ENCODE measurements around the gene LCP1. TPM values are rescaled to one million over a fixed set of nuclear protein-coding genes. Genes with fewer than 3 reads are reported as not detected.
"Not testable (repeated sequence)": the region's sequence is repeated elsewhere in the genome, so short reads cannot be mapped to it uniquely, and the experiment has no call there.

Gene LCP1, protein sequence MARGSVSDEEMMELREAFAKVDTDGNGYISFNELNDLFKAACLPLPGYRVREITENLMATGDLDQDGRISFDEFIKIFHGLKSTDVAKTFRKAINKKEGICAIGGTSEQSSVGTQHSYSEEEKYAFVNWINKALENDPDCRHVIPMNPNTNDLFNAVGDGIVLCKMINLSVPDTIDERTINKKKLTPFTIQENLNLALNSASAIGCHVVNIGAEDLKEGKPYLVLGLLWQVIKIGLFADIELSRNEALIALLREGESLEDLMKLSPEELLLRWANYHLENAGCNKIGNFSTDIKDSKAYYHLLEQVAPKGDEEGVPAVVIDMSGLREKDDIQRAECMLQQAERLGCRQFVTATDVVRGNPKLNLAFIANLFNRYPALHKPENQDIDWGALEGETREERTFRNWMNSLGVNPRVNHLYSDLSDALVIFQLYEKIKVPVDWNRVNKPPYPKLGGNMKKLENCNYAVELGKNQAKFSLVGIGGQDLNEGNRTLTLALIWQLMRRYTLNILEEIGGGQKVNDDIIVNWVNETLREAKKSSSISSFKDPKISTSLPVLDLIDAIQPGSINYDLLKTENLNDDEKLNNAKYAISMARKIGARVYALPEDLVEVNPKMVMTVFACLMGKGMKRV
- 516 TPM for total RNA-seq
- polyA plus RNA-seq, result 1,000 to 10,000 TPM in 3 of 4 donors, 100 to 1,000 TPM in 1; 831 to 1,155 (median 1,047) TPM

DNA sequence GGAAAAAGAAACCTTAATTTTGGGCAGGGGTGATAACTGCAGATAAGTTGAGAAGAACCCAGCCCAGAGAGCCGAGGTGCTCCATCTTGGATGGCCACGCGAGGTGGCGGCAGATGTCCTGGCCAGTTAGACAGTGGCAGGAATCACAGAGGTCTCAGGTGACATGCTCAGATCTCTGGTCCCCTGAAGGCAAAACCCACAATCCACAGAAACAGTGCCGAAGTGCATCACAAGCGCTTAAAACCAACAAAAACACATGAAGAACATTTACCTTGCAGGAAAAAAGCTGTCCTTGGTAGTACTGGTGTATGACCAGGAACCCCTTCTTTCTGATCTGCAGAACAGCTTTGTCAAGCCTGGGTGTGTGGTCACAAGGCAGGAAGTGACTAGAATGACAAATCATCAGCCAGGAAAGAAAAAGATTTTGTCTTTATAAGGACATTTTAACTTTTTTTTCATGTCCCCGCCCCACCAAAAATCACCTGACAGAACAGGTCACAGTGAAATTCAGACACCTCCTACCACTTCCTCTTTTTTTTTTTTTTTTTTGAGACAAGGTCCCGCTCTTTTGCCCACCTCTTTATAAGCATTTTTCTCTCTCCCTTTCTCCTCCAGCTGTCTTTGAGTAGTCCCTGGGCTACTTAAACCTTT lies at the start of gene LCP1:
Gene LCP1, minus strand, starts transcription at position 338 of the 651 bp plus-strand sequence. CDS start 22,515 bp downstream, outside the sequence.
- Histone ChIP-seq H3K4me3 (ENCODE audit: low read depth, low read length) (peak within 1 kb of the TSS; percentile 100), H3K4me1 (ENCODE audit: control insufficient read depth, insufficient read depth, low read length, poor library complexity, severe bottlenecking) (peaks cover 67% of the 10 kb centered on the region)
- H3K4me1 Mint-ChIP-seq, result peaks cover 18 to 64% (median 56%) of the 10 kb centered on the region in 4 donors

DNA sequence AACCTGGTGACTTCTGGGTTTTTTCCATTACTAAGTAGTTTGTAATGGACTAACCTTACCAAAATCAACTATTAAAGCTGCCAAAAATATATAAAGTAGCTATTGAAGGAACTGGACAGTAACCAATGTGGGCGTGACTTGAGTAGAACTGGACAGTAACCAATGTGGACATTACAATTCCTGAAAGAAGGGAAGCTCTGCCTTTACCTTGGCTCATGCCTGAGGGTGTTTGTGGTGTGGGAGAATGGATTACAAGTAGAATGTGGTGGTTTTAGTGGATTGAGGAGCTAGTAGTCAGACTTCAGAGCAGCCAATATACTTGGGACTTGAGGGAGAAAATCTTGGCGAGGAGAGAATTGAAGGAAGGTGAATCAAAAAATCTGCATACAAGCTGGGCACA lies 47.3 kb upstream of the LCP1 start:
- H3K4me1 ChIP-seq (ENCODE audit: control insufficient read depth, insufficient read depth, low read length, poor library complexity, severe bottlenecking), result no peaks in the 10 kb centered on the region
- no peak for DNase-seq

More for the DNA sequence above, at the start of gene LCP1:
- peak; percentile 82 to 97 (median 93) for DNase-seq
- peak within 1 kb of the TSS; percentile 94 for H3K27ac ChIP-seq (ENCODE audit: insufficient read depth, low read length, poor library complexity, severe bottlenecking)
- H3K27me3 Mint-ChIP-seq, result no peaks in the 10 kb centered on the region
- H3K27ac Mint-ChIP-seq, result peak within 1 kb of the TSS; percentile 95 to 99 (median 98)
- H3K36me3 ChIP-seq (ENCODE audit: control insufficient read depth, insufficient read depth, low read length), result no peaks in the 10 kb centered on the region
- peak; percentile 75 to 79 for ATAC-seq (ENCODE audit: low read depth in 2 of 2)
- no peaks in the 10 kb centered on the region for H3K9me3 ChIP-seq (ENCODE audit: control insufficient read depth in 2 of 2, low read length in 2 of 2)
- H3K4me3 Mint-ChIP-seq, result peak within 1 kb of the TSS; percentile 95 to 99 (median 97)
- peaks cover 10% of the 10 kb centered on the region for H3K36me3 Mint-ChIP-seq
- no peaks in the 10 kb centered on the region for H3K27me3 ChIP-seq (ENCODE audit: control insufficient read depth, insufficient read depth, low read length)
- peaks cover 0 to 3% (median 0%) of the 10 kb centered on the region in 7 donors for H3K9me3 Mint-ChIP-seq

DNA sequence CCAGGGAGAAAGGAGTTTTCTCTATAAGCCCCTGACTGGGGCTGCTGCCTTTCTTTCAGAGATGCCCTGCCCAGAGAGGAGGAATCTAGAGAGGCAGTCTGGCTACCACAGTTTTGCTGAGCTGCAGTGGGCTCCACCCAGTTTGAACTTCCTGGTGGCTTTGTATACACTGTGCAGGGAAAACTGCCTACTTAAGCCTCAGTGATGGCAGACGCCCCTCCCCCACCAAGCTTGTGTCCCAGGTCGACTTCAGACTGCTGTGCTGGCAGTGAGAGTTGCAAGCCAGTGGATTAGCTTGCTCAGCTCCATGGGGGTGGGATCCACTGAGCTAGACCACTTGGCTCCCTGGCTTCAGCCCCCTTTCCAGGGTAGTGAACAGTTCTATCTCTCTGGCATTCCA lies 38.3 kb upstream of the LCP1 start:
- H3K36me3 ChIP-seq (ENCODE audit: control insufficient read depth, insufficient read depth, low read length); H3K4me1 ChIP-seq (ENCODE audit: control insufficient read depth, insufficient read depth, low read length, poor library complexity, severe bottlenecking); DNase-seq; H3K4me3 Mint-ChIP-seq; H3K27ac Mint-ChIP-seq; H3K36me3 Mint-ChIP-seq; ATAC-seq (ENCODE audit: low read depth in 2 of 2); H3K27me3 Mint-ChIP-seq; H3K27ac ChIP-seq (ENCODE audit: insufficient read depth, low read length, poor library complexity, severe bottlenecking); H3K4me3 ChIP-seq (ENCODE audit: low read depth, low read length); H3K27me3 ChIP-seq (ENCODE audit: control insufficient read depth, insufficient read depth, low read length): not testable (repeated sequence)
- Mint-ChIP-seq H3K4me1 (peaks cover 0 to 13% (median 4%) of the 10 kb centered on the region in 4 donors), H3K9me3 (peaks cover 0 to 22% (median 11%) of the 10 kb centered on the region in 7 donors)
- H3K9me3 ChIP-seq (ENCODE audit: control insufficient read depth in 2 of 2, low read length in 2 of 2), result peaks cover 2 to 15% of the 10 kb centered on the region in 2 experiments

More for the DNA sequence above, 47.3 kb upstream of the LCP1 start:
- Mint-ChIP-seq H3K27me3 (peaks cover 9% of the 10 kb centered on the region), H3K27ac (no peak overlapping the region), H3K9me3 (peaks cover 0 to 39% (median 10%) of the 10 kb centered on the region in 7 donors), H3K4me3 (no peak overlapping the region), H3K36me3 (peaks cover 19% of the 10 kb centered on the region), H3K4me1 (no peaks in the 10 kb centered on the region)
- ATAC-seq (ENCODE audit: low read depth in 2 of 2), result no peak
- H3K27me3 ChIP-seq (ENCODE audit: control insufficient read depth, insufficient read depth, low read length), result no peaks in the 10 kb centered on the region
- no peak overlapping the region for H3K4me3 ChIP-seq (ENCODE audit: low read depth, low read length)
- peaks cover under 1 to 8% of the 10 kb centered on the region in 2 experiments for H3K9me3 ChIP-seq (ENCODE audit: control insufficient read depth in 2 of 2, low read length in 2 of 2)
- H3K36me3 ChIP-seq (ENCODE audit: control insufficient read depth, insufficient read depth, low read length), result no peaks in the 10 kb centered on the region
- no peak overlapping the region for H3K27ac ChIP-seq (ENCODE audit: insufficient read depth, low read length, poor library complexity, severe bottlenecking)

DNA sequence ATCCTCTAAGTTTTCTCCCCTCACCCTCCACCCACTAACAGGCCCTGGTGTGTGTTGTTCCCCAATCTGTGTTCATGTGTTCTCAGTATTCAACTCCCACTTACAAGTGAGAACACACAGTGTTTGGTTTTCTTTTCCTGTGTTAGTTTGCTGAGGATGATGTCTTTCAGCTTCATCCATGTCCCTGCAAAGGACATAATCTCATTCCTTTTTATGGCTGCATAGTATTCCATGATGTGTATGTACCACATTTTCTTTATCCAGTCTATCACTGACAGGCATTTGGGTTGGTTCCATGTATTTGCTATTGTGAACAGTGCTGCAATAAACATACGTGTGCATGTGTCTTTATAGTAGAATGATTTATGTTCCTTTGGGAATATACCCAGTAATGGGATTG lies 32.8 kb upstream of the LCP1 start:
- H3K4me3 Mint-ChIP-seq; ATAC-seq (ENCODE audit: low read depth in 2 of 2); H3K4me1 ChIP-seq (ENCODE audit: control insufficient read depth, insufficient read depth, low read length, poor library complexity, severe bottlenecking); H3K27me3 ChIP-seq (ENCODE audit: control insufficient read depth, insufficient read depth, low read length); H3K36me3 ChIP-seq (ENCODE audit: control insufficient read depth, insufficient read depth, low read length); DNase-seq; H3K9me3 Mint-ChIP-seq; H3K9me3 ChIP-seq (ENCODE audit: control insufficient read depth in 2 of 2, low read length in 2 of 2); H3K4me3 ChIP-seq (ENCODE audit: low read depth, low read length); H3K27me3 Mint-ChIP-seq; H3K27ac Mint-ChIP-seq; H3K27ac ChIP-seq (ENCODE audit: insufficient read depth, low read length, poor library complexity, severe bottlenecking); H3K36me3 Mint-ChIP-seq: not testable (repeated sequence)
- H3K4me1 Mint-ChIP-seq, result peaks cover 0 to 18% (median 2%) of the 10 kb centered on the region in 4 donors

DNA sequence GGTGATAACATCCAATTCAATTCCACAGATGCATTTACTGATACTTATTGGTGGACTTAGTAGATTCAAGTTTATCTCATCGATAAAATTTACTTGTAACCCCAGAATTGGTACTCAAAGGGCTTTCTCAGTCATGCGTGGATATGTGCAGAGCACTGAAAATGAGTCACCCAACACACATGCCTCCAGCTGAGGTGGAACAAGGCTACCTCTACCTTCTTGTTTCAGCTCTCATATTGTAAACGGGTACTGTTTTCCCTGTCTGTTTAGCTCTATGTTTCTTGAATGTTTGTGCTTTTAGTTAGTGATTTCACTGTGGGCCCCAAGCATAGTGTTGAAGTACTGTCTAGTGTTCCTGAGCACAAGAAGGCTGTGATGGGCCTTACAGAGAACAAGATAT lies 31.3 kb upstream of the LCP1 start:
- H3K27ac Mint-ChIP-seq, result peak overlapping the region in 1 of 3 donors; percentile 65
- H3K36me3 ChIP-seq (ENCODE audit: control insufficient read depth, insufficient read depth, low read length), result no peaks in the 10 kb centered on the region
- H3K4me1 ChIP-seq (ENCODE audit: control insufficient read depth, insufficient read depth, low read length, poor library complexity, severe bottlenecking), result peaks cover 9% of the 10 kb centered on the region
- peak overlapping the region in 3 of 4 donors; percentile 5 to 92 (median 6) for H3K4me3 Mint-ChIP-seq
- no peaks in the 10 kb centered on the region for H3K36me3 Mint-ChIP-seq
- H3K27me3 Mint-ChIP-seq, result no peaks in the 10 kb centered on the region
- H3K4me1 Mint-ChIP-seq, result peaks cover 0 to 17% (median 2%) of the 10 kb centered on the region in 4 donors
- H3K9me3 Mint-ChIP-seq, result peaks cover 0 to 7% (median 0%) of the 10 kb centered on the region in 7 donors
- no peak overlapping the region for H3K4me3 ChIP-seq (ENCODE audit: low read depth, low read length)
- no peak for ATAC-seq (ENCODE audit: low read depth in 2 of 2)
- no peak overlapping the region for H3K27ac ChIP-seq (ENCODE audit: insufficient read depth, low read length, poor library complexity, severe bottlenecking)
- no peaks in the 10 kb centered on the region for H3K27me3 ChIP-seq (ENCODE audit: control insufficient read depth, insufficient read depth, low read length)
- no peaks in the 10 kb centered on the region for H3K9me3 ChIP-seq (ENCODE audit: control insufficient read depth in 2 of 2, low read length in 2 of 2)
- DNase-seq, result no peak

DNA sequence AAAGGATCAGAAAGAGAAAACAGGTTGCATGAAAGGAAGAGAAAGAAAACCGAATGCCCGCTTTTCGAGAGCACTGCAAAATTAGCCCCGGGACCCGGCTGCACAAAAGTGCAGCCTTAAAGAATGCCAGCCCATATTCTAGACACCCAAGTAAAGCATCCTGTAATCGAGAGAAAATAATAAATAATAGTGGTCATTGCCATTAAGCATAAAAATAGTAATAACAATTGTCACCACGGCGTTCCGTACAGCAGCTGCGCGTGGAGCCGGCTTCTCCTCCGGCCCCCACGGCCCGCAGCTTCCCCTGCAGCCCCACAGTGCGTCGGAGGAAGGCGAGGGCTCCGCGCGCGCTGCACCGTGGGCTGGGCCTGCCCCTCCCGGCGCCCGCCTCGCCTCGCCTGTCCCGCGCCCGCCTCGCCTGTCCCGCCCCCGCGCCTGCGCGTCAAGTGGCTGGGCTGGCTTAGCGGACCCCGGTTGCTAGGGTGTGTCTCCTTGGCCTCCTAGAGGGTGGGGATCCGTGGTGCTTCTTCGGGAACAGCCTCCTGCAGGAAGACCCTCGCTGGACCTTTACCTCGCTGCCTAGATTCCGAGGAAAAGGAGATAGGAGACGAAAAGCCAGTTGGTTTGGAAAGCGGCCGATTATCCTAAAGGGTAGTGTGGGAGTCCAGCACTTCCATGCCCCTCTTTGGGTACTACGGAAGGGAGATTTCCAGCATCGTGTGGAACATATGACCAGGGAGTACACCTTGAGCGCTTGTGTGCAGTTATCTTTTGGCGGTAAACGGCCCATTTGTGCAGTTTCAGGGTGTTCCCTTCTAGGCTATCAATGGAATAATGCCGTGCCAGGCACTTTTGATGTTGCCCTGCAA lies 29.7 kb upstream of the LCP1 start, which contains the start of gene LRRC63:
Gene LRRC63, plus strand, starts transcription at position 446 of the 869 bp plus-strand sequence. CDS start 1,107 bp downstream, outside the sequence.
- no peaks in the 10 kb centered on the region for H3K9me3 ChIP-seq (ENCODE audit: control insufficient read depth in 2 of 2, low read length in 2 of 2)
- peaks cover 9% of the 10 kb centered on the region for H3K4me1 ChIP-seq (ENCODE audit: control insufficient read depth, insufficient read depth, low read length, poor library complexity, severe bottlenecking)
- H3K27me3 ChIP-seq (ENCODE audit: control insufficient read depth, insufficient read depth, low read length), result no peaks in the 10 kb centered on the region
- Mint-ChIP-seq H3K36me3 (no peaks in the 10 kb centered on the region), H3K9me3 (peaks cover 0 to 2% (median 0%) of the 10 kb centered on the region in 7 donors), H3K4me1 (peaks cover 0 to 17% (median 2%) of the 10 kb centered on the region in 4 donors), H3K4me3 (peak within 1 kb of the TSS; percentile 84 to 92 (median 92)), H3K27ac (peak within 1 kb of the TSS; percentile 54 to 92 (median 88)), H3K27me3 (no peaks in the 10 kb centered on the region)
- peak within 1 kb of the TSS; percentile 70 for H3K27ac ChIP-seq (ENCODE audit: insufficient read depth, low read length, poor library complexity, severe bottlenecking)
- peak; percentile 71 to 88 (median 76) for DNase-seq
- peak; percentile 98 to 99 for ATAC-seq (ENCODE audit: low read depth in 2 of 2)
- H3K4me3 ChIP-seq (ENCODE audit: low read depth, low read length), result peak within 1 kb of the TSS; percentile 88
- H3K36me3 ChIP-seq (ENCODE audit: control insufficient read depth, insufficient read depth, low read length), result no peaks in the 10 kb centered on the region

Data from CD4-positive, CD25-positive, alpha-beta regulatory T cell (primary cell).